ENCODE measurements around the gene NRSN1.

Gene NRSN1

DNA sequence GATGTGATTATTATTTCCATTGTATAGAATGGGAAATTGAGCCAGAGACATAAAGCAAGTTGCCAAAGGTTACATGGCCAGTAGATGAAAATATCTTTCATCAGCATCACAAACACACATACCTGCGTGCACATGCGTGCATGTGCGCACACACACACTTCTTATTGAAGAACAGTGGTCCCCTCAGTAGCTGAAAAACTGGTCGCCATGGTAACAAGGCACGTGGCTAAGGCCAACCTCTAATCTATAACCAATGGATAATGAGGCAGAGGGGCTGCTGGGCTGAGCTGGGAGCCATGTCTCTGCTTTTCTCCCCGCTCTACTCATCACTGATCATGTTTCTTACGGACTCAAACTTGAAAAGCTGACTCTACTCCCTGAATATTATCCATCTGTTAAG lies 60.3 kb downstream of the NRSN1 start:
- H3K4ac ChIP-seq (ENCODE audit: low read depth in 1 of 2, low read length in 2 of 2), result no peak overlapping the region
- no peak overlapping the region for H2BK5ac ChIP-seq (ENCODE audit: low read depth, low read length, poor library complexity, severe bottlenecking)
- H3K27me3 ChIP-seq (ENCODE audit: control insufficient read depth in 1 of 2, insufficient read depth in 1 of 2, low read length in 2 of 2), result no peaks in the 10 kb centered on the region
- H3K14ac ChIP-seq (ENCODE audit: low read length in 2 of 2), result no peak overlapping the region
- no peak overlapping the region for H2BK120ac ChIP-seq (ENCODE audit: low read depth, low read length)
- no peak overlapping the region for H3K18ac ChIP-seq (ENCODE audit: low read depth in 1 of 2, low read length in 2 of 2)
- no peak overlapping the region for H4K91ac ChIP-seq (ENCODE audit: low read length)
- WGBS, result 83% methylated on average over 7 of the region's 7 CpGs
- H3K4me2 ChIP-seq (ENCODE audit: low read length, poor library complexity, severe bottlenecking), result no peak overlapping the region
- no peak overlapping the region for H3K9ac ChIP-seq (ENCODE audit: low read length)
- H2AK5ac ChIP-seq (ENCODE audit: low read length, severe bottlenecking), result no peak overlapping the region
- H2AFZ ChIP-seq (ENCODE audit: low read depth, low read length), result no peak overlapping the region
- H2BK15ac ChIP-seq (ENCODE audit: low read depth, poor library complexity, severe bottlenecking), result no peak overlapping the region
- H2BK12ac ChIP-seq (ENCODE audit: low read length in 2 of 2), result no peak overlapping the region
- H3K23ac ChIP-seq (ENCODE audit: low read length in 2 of 2), result no peak overlapping the region
- H4K8ac ChIP-seq (ENCODE audit: low read length), result no peak overlapping the region
- H3K4me3 ChIP-seq (ENCODE audit: insufficient read depth in 1 of 2, low read depth in 1 of 2, low read length in 2 of 2), result no peak overlapping the region
- no peaks in the 10 kb centered on the region for H3K79me1 ChIP-seq (replicated peaks; ENCODE audit: low read length, poor library complexity, severe bottlenecking)
- H3K36me3 ChIP-seq (ENCODE audit: control insufficient read depth in 1 of 2, insufficient read depth in 2 of 2, low read depth in 1 of 2, low read length in 2 of 2), result peaks cover 0 to 3% of the 10 kb centered on the region in 2 experiments
- H3K9me3 ChIP-seq (ENCODE audit: control insufficient read depth, low read length), result peaks cover 8% of the 10 kb centered on the region
- H3K4me1 ChIP-seq (ENCODE audit: control insufficient read depth, insufficient read depth, low read depth, low read length), result no peaks in the 10 kb centered on the region
- DNase-seq, result no peak
- H3K27ac ChIP-seq (ENCODE audit: low read length, poor library complexity, severe bottlenecking), result no peak overlapping the region

DNA sequence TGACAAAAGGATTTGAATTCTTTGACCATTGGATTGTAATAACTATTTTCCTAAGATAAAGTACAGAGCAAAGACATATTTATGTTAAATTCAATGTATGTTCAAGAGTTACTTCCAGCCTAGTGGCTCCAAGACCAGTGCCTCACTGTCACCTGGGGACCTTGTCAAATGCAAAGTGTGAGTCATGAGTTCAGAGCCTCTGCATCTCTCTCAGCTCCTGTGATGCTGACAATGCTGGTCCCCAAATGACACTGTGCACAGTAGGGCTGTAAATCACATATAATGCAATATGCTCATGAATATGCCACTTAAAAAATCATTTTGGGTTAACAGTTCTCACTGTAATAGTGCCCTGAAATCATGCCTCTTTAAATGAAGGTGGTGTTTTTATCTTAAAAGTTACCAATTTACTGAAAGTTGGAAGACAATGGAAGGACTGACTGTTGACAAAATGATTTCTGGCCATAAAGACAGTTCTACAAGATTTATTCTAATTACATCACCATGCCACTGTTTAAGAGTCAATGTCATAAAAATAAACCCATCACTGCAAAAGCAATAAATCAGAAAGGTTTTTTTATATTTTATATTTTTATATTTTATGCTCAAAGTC lies 62.1 kb downstream of the NRSN1 start:
- H4K8ac ChIP-seq (ENCODE audit: low read length), result no peak overlapping the region
- no peak overlapping the region for H3K4ac ChIP-seq (ENCODE audit: low read depth in 1 of 2, low read length in 2 of 2)
- H2BK12ac ChIP-seq (ENCODE audit: low read length in 2 of 2), result no peak overlapping the region
- H3K27me3 ChIP-seq (ENCODE audit: control insufficient read depth in 1 of 2, insufficient read depth in 1 of 2, low read length in 2 of 2), result no peaks in the 10 kb centered on the region
- no peak overlapping the region for H3K4me3 ChIP-seq (ENCODE audit: insufficient read depth in 1 of 2, low read depth in 1 of 2, low read length in 2 of 2)
- no peak overlapping the region for H3K14ac ChIP-seq (ENCODE audit: low read length in 2 of 2)
- peaks cover 7% of the 10 kb centered on the region for H3K9me3 ChIP-seq (ENCODE audit: control insufficient read depth, low read length)
- H2BK15ac ChIP-seq (ENCODE audit: low read depth, poor library complexity, severe bottlenecking), result no peak overlapping the region
- no peak overlapping the region for H2AFZ ChIP-seq (ENCODE audit: low read depth, low read length)
- H3K27ac ChIP-seq (ENCODE audit: low read length, poor library complexity, severe bottlenecking), result no peak overlapping the region
- no peak for DNase-seq
- peaks cover 0 to 3% of the 10 kb centered on the region in 2 experiments for H3K36me3 ChIP-seq (ENCODE audit: control insufficient read depth in 1 of 2, insufficient read depth in 2 of 2, low read depth in 1 of 2, low read length in 2 of 2)
- H2AK5ac ChIP-seq (ENCODE audit: low read length, severe bottlenecking), result no peak overlapping the region
- no peak overlapping the region for H3K18ac ChIP-seq (ENCODE audit: low read depth in 1 of 2, low read length in 2 of 2)
- H4K91ac ChIP-seq (ENCODE audit: low read length), result no peak overlapping the region
- no peaks in the 10 kb centered on the region for H3K4me1 ChIP-seq (ENCODE audit: control insufficient read depth, insufficient read depth, low read depth, low read length)
- H3K79me1 ChIP-seq (replicated peaks; ENCODE audit: low read length, poor library complexity, severe bottlenecking), result no peaks in the 10 kb centered on the region
- H2BK5ac ChIP-seq (ENCODE audit: low read depth, low read length, poor library complexity, severe bottlenecking), result no peak overlapping the region
- H3K23ac ChIP-seq (ENCODE audit: low read length in 2 of 2), result no peak overlapping the region
- H2BK120ac ChIP-seq (ENCODE audit: low read depth, low read length), result no peak overlapping the region
- H3K9ac ChIP-seq (ENCODE audit: low read length), result no peak overlapping the region
- no peak overlapping the region for H3K4me2 ChIP-seq (ENCODE audit: low read length, poor library complexity, severe bottlenecking)

DNA sequence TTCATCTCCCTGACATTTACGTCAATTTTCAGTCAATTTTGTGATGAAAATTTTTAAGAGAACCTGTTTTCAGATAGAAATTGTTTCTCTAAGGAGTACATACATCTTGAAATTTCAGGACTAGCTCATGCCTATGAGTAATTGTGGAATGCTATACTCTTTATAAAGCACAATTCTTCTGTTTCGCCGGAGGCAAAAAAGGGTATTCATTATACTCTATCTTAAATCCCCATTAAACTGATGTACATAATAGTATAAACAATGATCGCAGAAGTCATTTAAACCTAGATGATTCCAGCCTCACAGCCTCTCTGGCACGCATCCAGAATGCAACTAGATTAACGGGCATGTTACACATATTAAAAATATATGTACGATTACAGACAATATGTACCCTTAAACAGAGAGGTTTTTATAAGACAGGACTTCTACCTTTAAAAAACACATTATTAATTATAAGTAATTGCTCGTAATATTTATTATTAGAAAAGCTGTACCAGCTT lies 62.6 kb downstream of the NRSN1 start:
- Histone ChIP-seq H3K36me3 (ENCODE audit: control insufficient read depth in 1 of 2, insufficient read depth in 2 of 2, low read depth in 1 of 2, low read length in 2 of 2) (peaks cover 0 to 2% of the 10 kb centered on the region in 2 experiments), H4K8ac (ENCODE audit: low read length) (no peak overlapping the region), H3K14ac (ENCODE audit: low read length in 2 of 2) (no peak overlapping the region), H4K91ac (ENCODE audit: low read length) (no peak overlapping the region), H3K4me1 (ENCODE audit: control insufficient read depth, insufficient read depth, low read depth, low read length) (no peaks in the 10 kb centered on the region), H3K4me2 (ENCODE audit: low read length, poor library complexity, severe bottlenecking) (no peak overlapping the region), H2BK12ac (ENCODE audit: low read length in 2 of 2) (no peak overlapping the region), H3K4ac (ENCODE audit: low read depth in 1 of 2, low read length in 2 of 2) (no peak overlapping the region), H3K79me1 (replicated peaks; ENCODE audit: low read length, poor library complexity, severe bottlenecking) (no peaks in the 10 kb centered on the region), H3K27me3 (ENCODE audit: control insufficient read depth in 1 of 2, insufficient read depth in 1 of 2, low read length in 2 of 2) (no peaks in the 10 kb centered on the region), H2AFZ (ENCODE audit: low read depth, low read length) (no peak overlapping the region), H3K9me3 (ENCODE audit: control insufficient read depth, low read length) (peaks cover 2% of the 10 kb centered on the region), H2BK15ac (ENCODE audit: low read depth, poor library complexity, severe bottlenecking) (no peak overlapping the region), H2AK5ac (ENCODE audit: low read length, severe bottlenecking) (no peak overlapping the region), H3K9ac (ENCODE audit: low read length) (no peak overlapping the region), H2BK5ac (ENCODE audit: low read depth, low read length, poor library complexity, severe bottlenecking) (no peak overlapping the region), H2BK120ac (ENCODE audit: low read depth, low read length) (no peak overlapping the region), H3K4me3 (ENCODE audit: insufficient read depth in 1 of 2, low read depth in 1 of 2, low read length in 2 of 2) (no peak overlapping the region), H3K23ac (ENCODE audit: low read length in 2 of 2) (no peak overlapping the region), H3K27ac (ENCODE audit: low read length, poor library complexity, severe bottlenecking) (no peak overlapping the region), H3K18ac (ENCODE audit: low read depth in 1 of 2, low read length in 2 of 2) (no peak overlapping the region)
- no peak for DNase-seq
- WGBS, result 92% methylated on average over 2 of the region's 8 CpGs

DNA sequence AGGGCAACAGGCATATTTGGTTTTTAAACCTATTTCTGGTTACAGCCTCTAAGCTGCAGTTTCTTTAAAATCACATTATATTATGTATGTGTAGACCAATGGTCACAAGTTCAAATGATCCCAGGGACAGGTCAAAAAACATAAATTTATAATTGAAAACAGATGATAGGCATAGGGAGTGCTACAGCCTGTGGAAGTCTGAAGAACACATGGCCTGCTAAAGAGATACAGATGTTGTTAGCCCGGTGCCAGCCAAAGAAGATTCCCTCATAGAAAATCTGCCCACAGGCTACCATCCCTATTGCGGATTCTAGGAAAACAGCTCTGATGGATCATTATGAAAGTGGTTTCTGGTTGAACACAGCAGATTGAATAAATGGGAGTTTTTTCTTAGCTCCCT lies 65.3 kb downstream of the NRSN1 start:
- Histone ChIP-seq H2BK15ac (ENCODE audit: low read depth, poor library complexity, severe bottlenecking) (no peak overlapping the region), H3K18ac (ENCODE audit: low read depth in 1 of 2, low read length in 2 of 2) (no peak overlapping the region), H3K4ac (ENCODE audit: low read depth in 1 of 2, low read length in 2 of 2) (no peak overlapping the region), H3K14ac (ENCODE audit: low read length in 2 of 2) (no peak overlapping the region), H3K4me3 (ENCODE audit: insufficient read depth in 1 of 2, low read depth in 1 of 2, low read length in 2 of 2) (no peak overlapping the region), H3K9ac (ENCODE audit: low read length) (no peak overlapping the region), H2AFZ (ENCODE audit: low read depth, low read length) (no peak overlapping the region), H2BK120ac (ENCODE audit: low read depth, low read length) (no peak overlapping the region), H3K27me3 (ENCODE audit: control insufficient read depth in 1 of 2, insufficient read depth in 1 of 2, low read length in 2 of 2) (no peaks in the 10 kb centered on the region), H3K79me1 (replicated peaks; ENCODE audit: low read length, poor library complexity, severe bottlenecking) (no peaks in the 10 kb centered on the region), H3K4me1 (ENCODE audit: control insufficient read depth, insufficient read depth, low read depth, low read length) (no peaks in the 10 kb centered on the region), H3K4me2 (ENCODE audit: low read length, poor library complexity, severe bottlenecking) (no peak overlapping the region), H4K8ac (ENCODE audit: low read length) (no peak overlapping the region), H4K91ac (ENCODE audit: low read length) (no peak overlapping the region), H3K27ac (ENCODE audit: low read length, poor library complexity, severe bottlenecking) (no peak overlapping the region), H3K36me3 (ENCODE audit: control insufficient read depth in 1 of 2, insufficient read depth in 2 of 2, low read depth in 1 of 2, low read length in 2 of 2) (no peaks in the 10 kb centered on the region), H2AK5ac (ENCODE audit: low read length, severe bottlenecking) (no peak overlapping the region), H3K23ac (ENCODE audit: low read length in 2 of 2) (no peak overlapping the region), H2BK5ac (ENCODE audit: low read depth, low read length, poor library complexity, severe bottlenecking) (no peak overlapping the region), H3K9me3 (ENCODE audit: control insufficient read depth, low read length) (no peaks in the 10 kb centered on the region), H2BK12ac (ENCODE audit: low read length in 2 of 2) (no peak overlapping the region)
- no CpG with 5 or more reads among the region's 2 CpGs for WGBS
- DNase-seq, result no peak

All from mesenchymal stem cell (in vitro differentiated cells and primary cell).